Lower leg skin (tissue), 4 donors: ENCODE data around the gene NSUN7. TPM values are rescaled to one million over a fixed set of nuclear protein-coding genes. Genes with fewer than 3 reads are reported as not detected.

Source experiments
- DNase-seq, 2 donors: peaks; one replicate each; pipeline ENCODE4 v3.0.0-alpha.2; 2019; ENCODE audit warnings: low spot score in 2 of 2
- H3K4me3 ChIP-seq: fragments of 200-600 bp; sonication (generic); 2 replicates; pipeline ENCODE4 v1.5.1; 2017; ENCODE audit warnings: mild to moderate bottlenecking, low read depth; ENCODE audit not compliant: poor library complexity, severe bottlenecking
- CTCF ChIP-seq, 3 donors: fragments of 450-650 bp; IDR thresholded peaks; one replicate each; pipeline ENCODE4 v1.5.1; 2016; ENCODE audit warnings: antibody characterized with exemption in 3 of 3, mild to moderate bottlenecking in 3 of 3, moderate library complexity in 2 of 3
- POLR2A ChIP-seq, 2 donors: fragments of 450-650 bp; IDR thresholded peaks; one replicate each; pipeline ENCODE4 v1.6.1; 2016 to 2017; ENCODE audit warnings: antibody characterized with exemption in 2 of 2, mild to moderate bottlenecking in 1 of 2, moderate library complexity in 1 of 2
- WGBS, 2 donors: methylation state at CpG; one replicate each; pipeline ENCODE4 v1.1.5; 2018; 5-methylcytosine and 5-hydroxymethylcytosine counted together
- intact Hi-C: fragments of 100-400 bp; cut with DNase I; formaldehyde crosslinking; loops from one replicate; pipeline ENCODE4 v1.15.0; 2023; ENCODE audit warnings: low total_unique reads
- total RNA-seq, 4 donors: library from RNA; depleted of rRNA; stranded (reverse); fragments of >200 nt; gene quantifications; one replicate each; pipeline ENCODE4 v1.1.0, GENCODE V29; 2016

The NSUN7 gene
- total RNA-seq, 4 donors from 2014 or later, result 1.7 to 4.9 (median 3.3) TPM

- TF ChIP-seq CTCF (IDR thresholded peaks at IDR 0.05) (no peak), POLR2A (IDR thresholded peaks at IDR 0.05) (no peak)
- no peak overlapping the region for H3K4me3 ChIP-seq
- intact Hi-C loops, result no loop called here
- WGBS, 2 donors, result 91 to 93% methylated on average over 4 of the region's 4 CpGs
- no peak for DNase-seq
Observed at GRCh38 chr4:40755616-40756015, 5.9 kb downstream of the NSUN7 start.

GRCh38 chr4:40763228-40763716 is 13.5 kb downstream of the NSUN7 start:
- WGBS, 2 donors, result 79 to 84% methylated on average over 3 of the region's 3 CpGs
- TF ChIP-seq POLR2A (IDR thresholded peaks at IDR 0.05) (no peak), CTCF (IDR thresholded peaks at IDR 0.05) (no peak)
- H3K4me3 ChIP-seq, result no peak overlapping the region
- DNase-seq, result no peak
- intact Hi-C loops, result no loop called here

GRCh38 chr4:40769266-40769665 is 19.5 kb downstream of the NSUN7 start:
- intact Hi-C loops, result no loop called here
- no peak for DNase-seq
- TF ChIP-seq CTCF (IDR thresholded peaks at IDR 0.05), result no peak
- TF ChIP-seq POLR2A (IDR thresholded peaks at IDR 0.05), result no peak
- H3K4me3 ChIP-seq, result no peak overlapping the region
- WGBS, 2 donors, result 66 to 69% methylated on average over 1 of the region's 1 CpG

GRCh38 chr4:40778090-40778489 is 28.3 kb downstream of the NSUN7 start:
- DNase-seq, result no peak
- no peak for TF ChIP-seq CTCF (IDR thresholded peaks at IDR 0.05)
- no peak for TF ChIP-seq POLR2A (IDR thresholded peaks at IDR 0.05)
- H3K4me3 ChIP-seq, result no peak overlapping the region
- WGBS, 2 donors, result 95 to 96% methylated on average over 1 of the region's 1 CpG
- intact Hi-C loops, result no loop called here

GRCh38 chr4:40782876-40783275 is 33.1 kb downstream of the NSUN7 start:
- no peak for DNase-seq
- no peak for TF ChIP-seq POLR2A (IDR thresholded peaks at IDR 0.05)
- no peak for TF ChIP-seq CTCF (IDR thresholded peaks at IDR 0.05)
- intact Hi-C loops, result no loop called here
- 83 to 93% methylated on average over 2 of the region's 2 CpGs for WGBS, 2 donors
- H3K4me3 ChIP-seq, result no peak overlapping the region

- no peak overlapping the region for H3K4me3 ChIP-seq
- no peak for TF ChIP-seq CTCF (IDR thresholded peaks at IDR 0.05)
- TF ChIP-seq POLR2A (IDR thresholded peaks at IDR 0.05), result no peak
- WGBS, 2 donors, result 94 to 95% methylated on average over 12 of the region's 12 CpGs
- no peak for DNase-seq
- intact Hi-C loops, result no loop called here
Observed at GRCh38 chr4:40785727-40786126, 36.0 kb downstream of the NSUN7 start.
